ENCODE results near the gene BSG. TPM values are rescaled to one million over a fixed set of nuclear protein-coding genes. Genes with fewer than 3 reads are reported as not detected.

The BSG gene
- total RNA-seq, 1 donor from 2014 or later, result 330 TPM

GRCh38 chr19:543910-544608, 28.3 kb upstream of the BSG start, which contains the start of gene GZMM:
TSS of gene GZMM (plus strand) at chr19:544053. CDS start at chr19:544072, 19 bp downstream.
- H3K27ac Mint-ChIP-seq, result no peak within 1 kb of the TSS
- H3K9ac ChIP-seq, result no peak within 1 kb of the TSS
- H3K36me3 ChIP-seq, result no peaks in the 10 kb centered on the region
- DNase-seq (ENCODE audit: low spot score), result no peak
- peaks cover 3% of the 10 kb centered on the region for H3K36me3 Mint-ChIP-seq
- peaks cover 6% of the 10 kb centered on the region for H3K27me3 Mint-ChIP-seq (ENCODE audit: insufficient read depth, low read depth)
- peaks cover 5% of the 10 kb centered on the region for H4K20me1 ChIP-seq (ENCODE audit: low read depth)
- H3K4me1 ChIP-seq, result no peaks in the 10 kb centered on the region
- H3K4me3 ChIP-seq, result no peak within 1 kb of the TSS
- no peak within 1 kb of the TSS for H3K4me2 ChIP-seq
- H2AFZ ChIP-seq (replicated peaks), result no peak within 1 kb of the TSS
- no peaks in the 10 kb centered on the region for H3F3A ChIP-seq (ENCODE audit: low read depth)
- no peak within 1 kb of the TSS for H3K4me3 Mint-ChIP-seq
- H3K27me3 ChIP-seq, result no peaks in the 10 kb centered on the region
- H3K4me1 Mint-ChIP-seq, result no peaks in the 10 kb centered on the region
- no peak within 1 kb of the TSS for H3K27ac ChIP-seq
- no peaks in the 10 kb centered on the region for H3K9me3 ChIP-seq (ENCODE audit: low read depth)
- H3K9me3 Mint-ChIP-seq, result no peaks in the 10 kb centered on the region
- no peaks in the 10 kb centered on the region for H3K79me2 ChIP-seq (ENCODE audit: low read depth)
- TF ChIP-seq EZH2phosphoT487 (IDR thresholded peaks at IDR 0.05) (no peak), EZH2 (IDR thresholded peaks at IDR 0.05) (no peak), CTCF (IDR thresholded peaks at IDR 0.05) (no peak)

GRCh38 chr19:547117-547516, 25.3 kb upstream of the BSG start:
- H3K4me3 Mint-ChIP-seq, result no peak overlapping the region
- H3K27me3 Mint-ChIP-seq (ENCODE audit: insufficient read depth, low read depth), result peaks cover 8% of the 10 kb centered on the region
- H2AFZ ChIP-seq (replicated peaks), result no peak overlapping the region
- no peaks in the 10 kb centered on the region for H4K20me1 ChIP-seq (ENCODE audit: low read depth)
- H3K27me3 ChIP-seq, result peaks cover 14% of the 10 kb centered on the region
- H3K36me3 ChIP-seq, result no peaks in the 10 kb centered on the region
- peaks cover 2% of the 10 kb centered on the region for H3K4me1 ChIP-seq
- H3K4me1 Mint-ChIP-seq, result peaks cover 5% of the 10 kb centered on the region
- H3K36me3 Mint-ChIP-seq, result peaks cover 3% of the 10 kb centered on the region
- no peak overlapping the region for H3K9ac ChIP-seq
- no peak overlapping the region for H3K4me2 ChIP-seq
- H3K27ac ChIP-seq, result no peak overlapping the region
- no peak overlapping the region for H3K27ac Mint-ChIP-seq
- H3K79me2 ChIP-seq (ENCODE audit: low read depth), result no peaks in the 10 kb centered on the region
- H3F3A ChIP-seq (ENCODE audit: low read depth), result peaks cover 16% of the 10 kb centered on the region
- H3K4me3 ChIP-seq, result no peak overlapping the region
- no peaks in the 10 kb centered on the region for H3K9me3 ChIP-seq (ENCODE audit: low read depth)
- no peaks in the 10 kb centered on the region for H3K9me3 Mint-ChIP-seq
- no peak for TF ChIP-seq EZH2phosphoT487 (IDR thresholded peaks at IDR 0.05)
- TF ChIP-seq CTCF (IDR thresholded peaks at IDR 0.05), result no peak
- TF ChIP-seq EZH2 (IDR thresholded peaks at IDR 0.05), result no peak
- DNase-seq (ENCODE audit: low spot score), result no peak

GRCh38 chr19:547836-548720, 24.3 kb upstream of the BSG start:
- Histone ChIP-seq H3K4me1 (peaks cover 2% of the 10 kb centered on the region), H3K79me2 (ENCODE audit: low read depth) (no peaks in the 10 kb centered on the region), H3K27ac (no peak overlapping the region), H3K4me3 (no peak overlapping the region), H3K9me3 (ENCODE audit: low read depth) (no peaks in the 10 kb centered on the region), H3F3A (ENCODE audit: low read depth) (peaks cover 20% of the 10 kb centered on the region), H3K9ac (no peak overlapping the region), H4K20me1 (ENCODE audit: low read depth) (no peaks in the 10 kb centered on the region), H2AFZ (replicated peaks) (no peak overlapping the region), H3K4me2 (no peak overlapping the region), H3K27me3 (peaks cover 19% of the 10 kb centered on the region), H3K36me3 (no peaks in the 10 kb centered on the region)
- Mint-ChIP-seq H3K4me1 (peaks cover 5% of the 10 kb centered on the region), H3K9me3 (no peaks in the 10 kb centered on the region), H3K27me3 (ENCODE audit: insufficient read depth, low read depth) (peaks cover 10% of the 10 kb centered on the region), H3K4me3 (no peak overlapping the region), H3K27ac (no peak overlapping the region), H3K36me3 (peaks cover 3% of the 10 kb centered on the region)
- no peak for TF ChIP-seq EZH2 (IDR thresholded peaks at IDR 0.05)
- TF ChIP-seq CTCF (IDR thresholded peaks at IDR 0.05), result no peak
- DNase-seq (ENCODE audit: low spot score), result no peak
